ENCODE data around the gene OPRM1. TPM values are rescaled to one million over a fixed set of nuclear protein-coding genes. Genes with fewer than 3 reads are reported as not detected.

The OPRM1 gene
- total and polyA plus RNA-seq, 2 of the 8 experiments (the other 6 are each of a cell fraction or from before 2014, with no cell fraction given): not detected

- TF ChIP-seq, protein P1, sequence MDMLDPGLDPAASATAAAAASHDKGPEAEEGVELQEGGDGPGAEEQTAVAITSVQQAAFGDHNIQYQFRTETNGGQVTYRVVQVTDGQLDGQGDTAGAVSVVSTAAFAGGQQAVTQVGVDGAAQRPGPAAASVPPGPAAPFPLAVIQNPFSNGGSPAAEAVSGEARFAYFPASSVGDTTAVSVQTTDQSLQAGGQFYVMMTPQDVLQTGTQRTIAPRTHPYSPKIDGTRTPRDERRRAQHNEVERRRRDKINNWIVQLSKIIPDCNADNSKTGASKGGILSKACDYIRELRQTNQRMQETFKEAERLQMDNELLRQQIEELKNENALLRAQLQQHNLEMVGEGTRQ (IDR thresholded peaks at IDR 0.05; ENCODE audit: low read length): no peak
- no peak for TF ChIP-seq GABPA (IDR thresholded peaks at IDR 0.05; ENCODE audit: borderline replicate concordance, insufficient read depth, low read length)
- TF ChIP-seq MAFK (IDR thresholded peaks at IDR 0.05; ENCODE audit: low read depth, low read length): no peak
- no peak for TF ChIP-seq EP300 (IDR thresholded peaks at IDR 0.05; ENCODE audit: borderline replicate concordance in 1 of 2, low read depth in 2 of 2, low read length in 2 of 2)
- TF ChIP-seq GTF2F1 (IDR thresholded peaks at IDR 0.05; ENCODE audit: borderline replicate concordance, low read depth, low read length): no peak
- no peak for TF ChIP-seq TBP (IDR thresholded peaks at IDR 0.05; ENCODE audit: low read depth, low read length)
- TF ChIP-seq HDAC6 (IDR thresholded peaks at IDR 0.05; ENCODE audit: low read depth, low read length): no peak
- TF ChIP-seq SUZ12 (IDR thresholded peaks at IDR 0.05; ENCODE audit: low read length): no peak
These were observed 31.6 kb downstream of the OPRM1 start (continued) for GRCh38 chr6:154070657-154071056.

Data from H1 (cell line).